HFFc6 (cell line): ENCODE results near the gene C1orf159. TPM values are rescaled to one million over a fixed set of nuclear protein-coding genes. Genes with fewer than 3 reads are reported as not detected.

Experiments
- DNase-seq: peaks from one replicate; pipeline ENCODE4 v3.0.0-alpha.2; 2018
- H3K27ac Mint-ChIP-seq: 2 replicates; pipeline ENCODE4 v1.8.0; 2020; ENCODE audit warnings: mild to moderate bottlenecking, mixed read lengths
- H3K27me3 Mint-ChIP-seq: 2 replicates; pipeline ENCODE4 v1.8.0; 2021; ENCODE audit warnings: mild to moderate bottlenecking, moderate library complexity, mixed read lengths; ENCODE audit not compliant: insufficient read depth
- H3K36me3 Mint-ChIP-seq: 2 replicates; pipeline ENCODE4 v1.8.0; 2021; ENCODE audit warnings: low read depth, mixed read lengths
- H3K4me1 Mint-ChIP-seq: 2 replicates; pipeline ENCODE4 v1.8.0; 2020; ENCODE audit warnings: low read depth, mixed read lengths
- H3K4me3 Mint-ChIP-seq: 2 replicates; pipeline ENCODE4 v1.8.0; 2020; ENCODE audit warnings: mild to moderate bottlenecking, moderate library complexity, mixed read lengths
- H3K9me3 Mint-ChIP-seq: 2 replicates; pipeline ENCODE4 v1.8.0; 2020; ENCODE audit warnings: mild to moderate bottlenecking, mixed read lengths
- CTCF ChIP-seq: fragments of 200-600 bp; sonication (generic); IDR thresholded peaks from 2 replicates; pipeline ENCODE4 v1.5.0; 2021; ENCODE audit warnings: antibody characterized with exemption, mild to moderate bottlenecking
- total RNA-seq, 6 experiments: library from RNA; stranded (reverse); fragmentation: NEBNext Ultra II Directional; extraction: Animal tissue kit (Norgen Biotek cat#: 25700); gene quantifications; 2 replicates in 1 of 6; 3 replicates in 5 of 6; pipeline ENCODE4 v1.2.3, GENCODE V29; 2021

Gene C1orf159
- total RNA-seq, 6 experiments from 2014 or later: 8.7 to 10.3 (median 9.6) TPM

GRCh38 chr1:1117469-1117831 is 1.6 kb upstream of the C1orf159 start:
- Mint-ChIP-seq H3K9me3 (peaks cover 9% of the 10 kb centered on the region), H3K27ac (no peak overlapping the region), H3K27me3 (peaks cover 20% of the 10 kb centered on the region), H3K4me1 (peaks cover 8% of the 10 kb centered on the region; the same call in 1 of the 2 replicates), H3K4me3 (no peak overlapping the region; the same call in 1 of the 2 replicates), H3K36me3 (peaks cover 12% of the 10 kb centered on the region)
- DNase-seq: no peak
- TF ChIP-seq CTCF: no peak

- H3K4me1 Mint-ChIP-seq: peaks cover 8% of the 10 kb centered on the region; the same call in 1 of the 2 replicates
- peaks cover 11% of the 10 kb centered on the region for H3K9me3 Mint-ChIP-seq
- H3K27ac Mint-ChIP-seq: no peak overlapping the region
- H3K4me3 Mint-ChIP-seq: peak overlapping the region; percentile 24; the same call in 1 of the 2 replicates
- peaks cover 20% of the 10 kb centered on the region for H3K27me3 Mint-ChIP-seq
- H3K36me3 Mint-ChIP-seq: peaks cover 18% of the 10 kb centered on the region
- no peak for DNase-seq
- TF ChIP-seq CTCF: no peak
Measured at GRCh38 chr1:1116701-1117468, 996 bp upstream of the C1orf159 start.

- H3K4me3 Mint-ChIP-seq: peak overlapping the region; percentile 90
- H3K4me1 Mint-ChIP-seq: peaks cover 8% of the 10 kb centered on the region; the same call in 1 of the 2 replicates
- peaks cover 20% of the 10 kb centered on the region for H3K27me3 Mint-ChIP-seq
- H3K9me3 Mint-ChIP-seq: peaks cover 11% of the 10 kb centered on the region
- peaks cover 20% of the 10 kb centered on the region for H3K36me3 Mint-ChIP-seq
- peak overlapping the region; percentile 42 for H3K27ac Mint-ChIP-seq
- TF ChIP-seq CTCF: no peak
- DNase-seq: no peak
Measured at GRCh38 chr1:1115136-1115785, 628 bp downstream of the C1orf159 start.

DNA sequence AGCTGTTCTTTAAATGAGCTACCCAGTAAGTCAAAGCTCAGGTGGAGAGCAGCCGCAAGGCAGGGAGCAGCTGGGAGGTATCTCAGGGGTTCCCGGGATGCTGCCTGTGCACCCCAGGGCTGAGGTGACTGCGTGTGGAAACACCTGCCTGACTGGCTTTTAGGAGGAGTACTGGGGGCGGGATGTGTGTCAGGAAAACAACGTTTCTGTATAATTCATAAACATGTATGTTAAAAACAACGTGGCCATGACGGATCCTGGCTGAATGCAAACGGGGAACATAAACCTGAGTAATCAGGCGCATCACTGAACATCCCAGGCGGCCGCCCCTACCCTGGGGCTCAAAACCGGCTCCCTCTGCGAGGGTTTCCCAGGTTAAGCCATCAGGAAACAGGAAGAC is 1.5 kb downstream of the C1orf159 start:
- peak overlapping the region; percentile 90 for H3K4me3 Mint-ChIP-seq
- 0 out of 2 replicates have a peak overlapping the region, but pooled peaks have one; percentile 42 for H3K27ac Mint-ChIP-seq
- H3K9me3 Mint-ChIP-seq: peaks cover 11% of the 10 kb centered on the region
- H3K36me3 Mint-ChIP-seq: peaks cover 20% of the 10 kb centered on the region
- no peak for DNase-seq
- peaks cover 14% of the 10 kb centered on the region for H3K27me3 Mint-ChIP-seq
- H3K4me1 Mint-ChIP-seq: peaks cover 8% of the 10 kb centered on the region; the same call in 1 of the 2 replicates
- TF ChIP-seq CTCF: no peak

GRCh38 chr1:1112237-1112985 is 3.5 kb downstream of the C1orf159 start:
- Mint-ChIP-seq H3K27ac (no peak overlapping the region), H3K9me3 (peaks cover 11% of the 10 kb centered on the region), H3K36me3 (peaks cover 20% of the 10 kb centered on the region), H3K27me3 (peaks cover 2% of the 10 kb centered on the region; the same call in 1 of the 2 replicates), H3K4me1 (peaks cover 8% of the 10 kb centered on the region; the same call in 1 of the 2 replicates), H3K4me3 (no peak overlapping the region)
- TF ChIP-seq CTCF: no peak
- no peak for DNase-seq
